H9 (cell line): ENCODE measurements around the gene ANAPC4. TPM values are rescaled to one million over a fixed set of nuclear protein-coding genes. Genes with fewer than 3 reads are reported as not detected.

Source experiments
- DNase-seq: peaks from one replicate; pipeline ENCODE4 v3.0.0-alpha.2; 2017
- H2AFZ ChIP-seq: one replicate; pipeline ENCODE4 v1.6.1; 2013; ENCODE audit warnings: mild to moderate bottlenecking, low read length, control low read depth, moderate library complexity
- H2AK5ac ChIP-seq: 2 replicates; pipeline ENCODE4 v1.6.1; 2013; ENCODE audit warnings: low read length, control low read depth, mixed read lengths; ENCODE audit not compliant: insufficient read length
- H2BK120ac ChIP-seq: one replicate; pipeline ENCODE4 v1.6.1; 2013; ENCODE audit warnings: low read depth, mild to moderate bottlenecking, low read length, control low read depth, inconsistent platforms; ENCODE audit not compliant: poor library complexity, severe bottlenecking
- H2BK12ac ChIP-seq: 2 replicates; pipeline ENCODE4 v1.6.1; 2013; ENCODE audit warnings: low read length, control low read depth, mixed read lengths, low read depth; ENCODE audit not compliant: insufficient read length
- H2BK15ac ChIP-seq: 2 replicates; pipeline ENCODE4 v1.6.1; 2013; ENCODE audit warnings: low read depth, low read length, control low read depth
- H2BK20ac ChIP-seq: one replicate; pipeline ENCODE4 v1.6.1; 2013; ENCODE audit warnings: low read depth, mild to moderate bottlenecking, low read length, control low read depth, inconsistent platforms; ENCODE audit not compliant: poor library complexity, severe bottlenecking
- H2BK5ac ChIP-seq: 2 replicates; pipeline ENCODE4 v1.6.1; 2013; ENCODE audit warnings: low read length, control low read depth, mixed read lengths; ENCODE audit not compliant: insufficient read length
- H3K14ac ChIP-seq: 2 replicates; pipeline ENCODE4 v1.6.1; 2013; ENCODE audit warnings: low read length, control low read depth; ENCODE audit not compliant: insufficient read depth
- H3K18ac ChIP-seq: 2 replicates; pipeline ENCODE4 v1.6.1; 2013; ENCODE audit warnings: low read depth, mild to moderate bottlenecking, mixed read lengths, low read length, control low read depth; ENCODE audit not compliant: insufficient read length
- H3K23ac ChIP-seq: 2 replicates; pipeline ENCODE4 v1.6.1; 2013; ENCODE audit warnings: low read length, control low read depth, mixed read lengths, low read depth; ENCODE audit not compliant: insufficient read length
- H3K23me2 ChIP-seq: 2 replicates; pipeline ENCODE4 v1.6.1; 2013; ENCODE audit warnings: low read depth, mild to moderate bottlenecking, mixed read lengths, low read length, control low read depth; ENCODE audit not compliant: insufficient read length, poor library complexity, severe bottlenecking
- H3K27ac ChIP-seq: 2 replicates; pipeline ENCODE4 v1.5.1; 2013; ENCODE audit warnings: low read length, control low read depth, mixed read lengths, low read depth; ENCODE audit not compliant: insufficient read length
- H3K27me3 ChIP-seq: 2 replicates; pipeline ENCODE4 v1.6.1; 2013; ENCODE audit warnings: low read length, control low read depth, inconsistent platforms; ENCODE audit not compliant: insufficient read depth
- H3K4ac ChIP-seq: 2 replicates; pipeline ENCODE4 v1.6.1; 2013; ENCODE audit warnings: low read depth, mild to moderate bottlenecking, control low read depth, inconsistent platforms, low read length, moderate library complexity
- H3K4me1 ChIP-seq: 2 replicates; pipeline ENCODE4 v1.6.1; 2013; ENCODE audit warnings: low read length, control low read depth, inconsistent platforms; ENCODE audit not compliant: insufficient read depth
- H3K4me2 ChIP-seq: 2 replicates; pipeline ENCODE4 v1.6.1; 2013; ENCODE audit warnings: low read length, control low read depth, mixed read lengths; ENCODE audit not compliant: insufficient read length, insufficient read depth
- H3K56ac ChIP-seq: 2 replicates; pipeline ENCODE4 v1.6.1; 2013; ENCODE audit warnings: low read depth, mild to moderate bottlenecking, mixed read lengths, low read length, control low read depth; ENCODE audit not compliant: insufficient read length
- H3K79me1 ChIP-seq: 2 replicates; pipeline ENCODE4 v1.6.1; 2013; ENCODE audit warnings: low read depth, mild to moderate bottlenecking, moderate library complexity, low read length, control low read depth, inconsistent platforms; ENCODE audit not compliant: insufficient read depth, poor library complexity, severe bottlenecking
- H3K79me2 ChIP-seq: 2 replicates; pipeline ENCODE4 v1.6.1; 2013; ENCODE audit warnings: low read length, control low read depth, inconsistent platforms; ENCODE audit not compliant: insufficient read depth
- H3K9ac ChIP-seq: 2 replicates; pipeline ENCODE4 v1.6.1; 2013; ENCODE audit warnings: low read length, control low read depth, mixed read lengths; ENCODE audit not compliant: insufficient read length; ENCODE audit errors: extremely low read depth
- H3K9me3 ChIP-seq: one replicate; pipeline ENCODE4 v1.6.1; 2013; ENCODE audit warnings: low read depth, low read length, inconsistent platforms; ENCODE audit not compliant: control insufficient read depth
- H3T11ph ChIP-seq: one replicate; pipeline ENCODE4 v1.6.1; 2013; ENCODE audit warnings: mild to moderate bottlenecking, low read length, control low read depth, inconsistent platforms
- H4K20me1 ChIP-seq: one replicate; pipeline ENCODE4 v1.6.1; 2013; ENCODE audit not compliant: control insufficient read depth, insufficient read length, insufficient read depth
- H4K5ac ChIP-seq: 2 replicates; pipeline ENCODE4 v1.6.1; 2013; ENCODE audit warnings: low read depth, mild to moderate bottlenecking, mixed read lengths, low read length, control low read depth; ENCODE audit not compliant: insufficient read length
- H4K8ac ChIP-seq: replicated peaks from 2 replicates; pipeline ENCODE4 v1.6.1; 2013; ENCODE audit warnings: low read length, control low read depth, mixed read lengths, low read depth; ENCODE audit not compliant: insufficient read length
- H4K91ac ChIP-seq: 2 replicates; pipeline ENCODE4 v1.6.1; 2013; ENCODE audit warnings: low read depth, mild to moderate bottlenecking, moderate library complexity, mixed read lengths, low read length, control low read depth; ENCODE audit not compliant: insufficient read length
- H3K27ac Mint-ChIP-seq, 3 experiments: 2 replicates in 2 of 3; 3 replicates in 1 of 3; pipeline ENCODE4 v1.8.0; 2020 to 2021; ENCODE audit warnings: mixed read lengths in 3 of 3, mild to moderate bottlenecking in 1 of 3, moderate library complexity in 1 of 3
- H3K27me3 Mint-ChIP-seq: 2 replicates; pipeline ENCODE4 v1.8.0; 2021; ENCODE audit warnings: low read depth, mild to moderate bottlenecking, moderate library complexity, mixed read lengths
- H3K36me3 Mint-ChIP-seq, 3 experiments: 2 replicates in 2 of 3; 3 replicates in 1 of 3; pipeline ENCODE4 v1.8.0; 2020 to 2021; ENCODE audit warnings: low read depth in 3 of 3, mixed read lengths in 3 of 3; ENCODE audit not compliant: insufficient read depth in 1 of 3
- H3K4me1 Mint-ChIP-seq, 2 experiments: 2 replicates each; pipeline ENCODE4 v1.8.0; 2020; ENCODE audit warnings: mixed read lengths in 2 of 2
- H3K4me3 Mint-ChIP-seq, 2 experiments: 2 replicates in 1 of 2; 3 replicates in 1 of 2; pipeline ENCODE4 v1.8.0; 2020 to 2021; ENCODE audit warnings: mild to moderate bottlenecking in 2 of 2, mixed read lengths in 2 of 2, moderate library complexity in 1 of 2
- H3K9me3 Mint-ChIP-seq, 2 experiments: 2 replicates in 1 of 2; 3 replicates in 1 of 2; pipeline ENCODE4 v1.8.0; 2020; ENCODE audit warnings: mild to moderate bottlenecking in 2 of 2, mixed read lengths in 2 of 2, moderate library complexity in 1 of 2
- WGBS: extraction: QIAGEN DNeasy Blood & Tissue Kit; methylation state at CpG from one replicate; pipeline ENCODE4 v1.1.7; 2013; ENCODE audit warnings: missing lambda C conversion rate, low lambda C conversion rate, mixed read lengths; ENCODE audit not compliant: insufficient read length; ENCODE audit errors: extremely low coverage; 5-methylcytosine and 5-hydroxymethylcytosine counted together
- total RNA-seq: library from RNA; stranded (reverse); gene quantifications from 2 replicates; pipeline ENCODE4 v1.2.1, GENCODE V29; 2021
- TF ChIP-seq, protein P1 (sequence below): fragments of 200-600 bp; sonication (generic); conservative IDR thresholded peaks from 3 replicates; pipeline ENCODE4 v1.8.0; 2021; ENCODE audit warnings: antibody characterized with exemption, mild to moderate bottlenecking

The ANAPC4 gene
- total RNA-seq, 1 experiment from 2014 or later: 42.5 TPM

DNA sequence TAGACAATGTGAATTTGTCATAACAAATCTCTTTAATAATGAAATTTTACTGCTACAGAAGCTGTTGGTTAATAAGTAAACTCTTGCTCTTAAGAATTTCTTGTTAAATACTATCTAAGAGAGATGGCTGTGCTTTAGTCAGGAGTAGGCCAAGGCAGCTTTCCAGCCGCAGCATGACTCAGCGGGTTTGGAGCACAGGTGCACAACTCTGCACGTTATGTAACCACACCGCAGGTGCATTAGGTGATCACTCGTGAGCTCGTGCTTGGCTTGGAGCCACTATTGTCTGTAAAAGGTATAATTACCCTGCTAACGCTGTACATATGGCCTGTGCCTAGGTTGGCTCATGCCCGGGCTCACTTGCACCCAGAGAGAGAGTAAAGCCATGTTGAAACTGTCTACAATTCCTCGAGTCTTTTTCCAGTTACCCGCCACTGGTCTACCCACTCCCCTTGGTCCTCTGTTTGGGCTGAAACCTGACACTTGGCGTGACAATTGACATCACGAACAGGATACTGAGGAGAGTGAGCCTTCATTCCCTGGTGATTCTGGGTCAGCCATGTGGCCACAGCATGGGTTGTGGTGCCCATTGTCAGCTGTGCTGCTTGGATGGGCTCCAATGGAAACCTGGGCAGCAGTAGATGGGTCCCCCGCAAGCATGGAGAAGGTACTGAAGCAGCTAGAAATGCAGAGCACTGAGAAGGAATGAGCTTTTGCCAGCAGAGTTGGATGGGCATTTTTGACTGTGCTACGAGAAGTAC lies 18.4 kb upstream of the ANAPC4 start:
- H3K14ac ChIP-seq: no peak overlapping the region

More for the DNA sequence above, 18.4 kb upstream of the ANAPC4 start:
- Mint-ChIP-seq H3K36me3 (peaks cover 21 to 31% (median 28%) of the 10 kb centered on the region in 3 experiments; a peak in 6 of 7 replicates), H3K27me3 (no peaks in the 10 kb centered on the region), H3K4me1 (no peaks in the 10 kb centered on the region), H3K9me3 (peaks cover 13 to 14% of the 10 kb centered on the region in 2 experiments), H3K27ac (no peak overlapping the region; a peak in 1 of 7 replicates), H3K4me3 (no peak overlapping the region)
- H4K91ac ChIP-seq: no peak overlapping the region
- H2AFZ ChIP-seq: no peak overlapping the region
- DNase-seq: no peak
- no peaks in the 10 kb centered on the region for H3K27me3 ChIP-seq
- H3K9me3 ChIP-seq: no peaks in the 10 kb centered on the region
- H3K23ac ChIP-seq: no peak overlapping the region
- H3K23me2 ChIP-seq: no peaks in the 10 kb centered on the region
- no peak overlapping the region for H3K4ac ChIP-seq
- H3K56ac ChIP-seq: no peak overlapping the region
- WGBS: no CpG with 5 or more reads among the region's 14 CpGs
- no peak overlapping the region for H3T11ph ChIP-seq
- no peaks in the 10 kb centered on the region for H3K4me1 ChIP-seq
- no peaks in the 10 kb centered on the region for H3K79me2 ChIP-seq
- H3K9ac ChIP-seq: no peak overlapping the region
- H3K27ac ChIP-seq: no peak overlapping the region
- H4K8ac ChIP-seq: no peak overlapping the region
- no peak overlapping the region for H2AK5ac ChIP-seq
- no peaks in the 10 kb centered on the region for H3K79me1 ChIP-seq
- no peak overlapping the region for H2BK5ac ChIP-seq
- H3K4me2 ChIP-seq: no peak overlapping the region
- H2BK15ac ChIP-seq: no peak overlapping the region
- H4K5ac ChIP-seq: no peak overlapping the region
- H2BK120ac ChIP-seq: no peak overlapping the region
- no peak overlapping the region for H2BK20ac ChIP-seq
- H2BK12ac ChIP-seq: no peak overlapping the region
- TF ChIP-seq, protein P1, sequence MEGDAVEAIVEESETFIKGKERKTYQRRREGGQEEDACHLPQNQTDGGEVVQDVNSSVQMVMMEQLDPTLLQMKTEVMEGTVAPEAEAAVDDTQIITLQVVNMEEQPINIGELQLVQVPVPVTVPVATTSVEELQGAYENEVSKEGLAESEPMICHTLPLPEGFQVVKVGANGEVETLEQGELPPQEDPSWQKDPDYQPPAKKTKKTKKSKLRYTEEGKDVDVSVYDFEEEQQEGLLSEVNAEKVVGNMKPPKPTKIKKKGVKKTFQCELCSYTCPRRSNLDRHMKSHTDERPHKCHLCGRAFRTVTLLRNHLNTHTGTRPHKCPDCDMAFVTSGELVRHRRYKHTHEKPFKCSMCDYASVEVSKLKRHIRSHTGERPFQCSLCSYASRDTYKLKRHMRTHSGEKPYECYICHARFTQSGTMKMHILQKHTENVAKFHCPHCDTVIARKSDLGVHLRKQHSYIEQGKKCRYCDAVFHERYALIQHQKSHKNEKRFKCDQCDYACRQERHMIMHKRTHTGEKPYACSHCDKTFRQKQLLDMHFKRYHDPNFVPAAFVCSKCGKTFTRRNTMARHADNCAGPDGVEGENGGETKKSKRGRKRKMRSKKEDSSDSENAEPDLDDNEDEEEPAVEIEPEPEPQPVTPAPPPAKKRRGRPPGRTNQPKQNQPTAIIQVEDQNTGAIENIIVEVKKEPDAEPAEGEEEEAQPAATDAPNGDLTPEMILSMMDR: no peak
- no peaks in the 10 kb centered on the region for H4K20me1 ChIP-seq
- no peak overlapping the region for H3K18ac ChIP-seq
